ENCODE results near the gene NFKBIA. TPM values are rescaled to one million over a fixed set of nuclear protein-coding genes. Genes with fewer than 3 reads are reported as not detected.
"Not testable (repeated sequence)": the region's sequence is repeated elsewhere in the genome, so short reads cannot be mapped to it uniquely, and the experiment has no call there.

The NFKBIA gene, protein sequence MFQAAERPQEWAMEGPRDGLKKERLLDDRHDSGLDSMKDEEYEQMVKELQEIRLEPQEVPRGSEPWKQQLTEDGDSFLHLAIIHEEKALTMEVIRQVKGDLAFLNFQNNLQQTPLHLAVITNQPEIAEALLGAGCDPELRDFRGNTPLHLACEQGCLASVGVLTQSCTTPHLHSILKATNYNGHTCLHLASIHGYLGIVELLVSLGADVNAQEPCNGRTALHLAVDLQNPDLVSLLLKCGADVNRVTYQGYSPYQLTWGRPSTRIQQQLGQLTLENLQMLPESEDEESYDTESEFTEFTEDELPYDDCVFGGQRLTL
- total RNA-seq = 90.4 and 177 TPM in 2 replicates

DNA sequence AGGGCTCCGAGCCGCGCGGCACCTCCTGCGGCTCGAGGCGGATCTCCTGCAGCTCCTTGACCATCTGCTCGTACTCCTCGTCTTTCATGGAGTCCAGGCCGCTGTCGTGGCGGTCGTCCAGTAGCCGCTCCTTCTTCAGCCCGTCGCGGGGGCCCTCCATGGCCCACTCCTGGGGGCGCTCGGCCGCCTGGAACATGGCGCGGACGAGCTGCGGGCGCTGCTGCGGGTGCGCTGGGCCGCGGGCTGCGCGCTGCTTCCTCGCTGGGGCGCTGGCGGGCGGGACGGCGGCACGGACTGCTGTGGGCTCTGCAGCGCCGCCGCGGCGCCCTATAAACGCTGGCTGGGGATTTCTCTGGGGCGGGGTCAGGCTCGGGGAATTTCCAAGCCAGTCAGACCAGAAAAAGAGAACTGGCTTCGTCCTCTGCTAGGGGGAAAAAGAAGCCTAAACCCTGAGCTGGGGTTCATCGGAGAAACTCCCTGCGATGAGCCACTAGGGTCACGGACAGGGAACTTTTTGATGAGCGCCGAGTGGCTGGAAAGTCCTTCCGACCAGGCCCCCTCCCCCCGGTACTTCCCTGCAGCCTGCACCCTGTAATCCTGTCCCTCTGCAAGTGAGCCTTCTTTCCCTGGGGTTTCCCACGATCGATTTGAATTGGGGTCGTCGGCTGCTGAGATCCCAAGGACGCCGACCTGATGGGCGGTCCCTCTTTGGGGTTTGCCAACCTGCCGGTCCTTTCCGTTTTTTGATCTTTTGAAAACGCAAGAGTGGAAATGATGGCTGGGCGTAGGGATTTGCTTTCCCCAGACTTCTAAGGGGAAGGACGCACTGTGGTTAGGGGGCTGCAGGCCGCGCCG, at the start of gene NFKBIA:
Gene NFKBIA, minus strand, starts transcription at position 301 of the 855 bp plus-strand sequence. Its CDS starts 105 bp downstream, at position 196.
- peak; percentile 92 to 94 for DNase-seq (ENCODE audit: low read depth in 2 of 2)

DNA sequence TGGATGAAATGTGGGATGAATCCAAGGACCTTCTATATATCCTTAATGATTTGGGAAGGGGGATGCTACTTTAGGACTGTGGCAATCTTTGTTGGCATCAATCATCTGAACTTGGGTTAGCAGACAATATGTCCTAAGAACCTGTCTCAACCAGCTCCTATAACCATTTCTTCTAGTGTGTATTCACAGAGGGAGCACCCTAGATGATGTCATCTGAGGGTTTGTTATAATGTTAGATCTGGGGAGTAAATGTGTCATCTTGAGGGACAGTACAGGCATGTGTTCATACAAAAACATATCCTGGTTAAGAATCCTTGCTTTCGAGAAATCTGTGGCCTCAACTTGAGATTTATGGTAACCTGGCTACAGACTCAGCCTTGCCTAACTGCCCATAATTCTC, 41.9 kb upstream of the NFKBIA start:
- no peak for DNase-seq (ENCODE audit: low read depth in 2 of 2)

DNA sequence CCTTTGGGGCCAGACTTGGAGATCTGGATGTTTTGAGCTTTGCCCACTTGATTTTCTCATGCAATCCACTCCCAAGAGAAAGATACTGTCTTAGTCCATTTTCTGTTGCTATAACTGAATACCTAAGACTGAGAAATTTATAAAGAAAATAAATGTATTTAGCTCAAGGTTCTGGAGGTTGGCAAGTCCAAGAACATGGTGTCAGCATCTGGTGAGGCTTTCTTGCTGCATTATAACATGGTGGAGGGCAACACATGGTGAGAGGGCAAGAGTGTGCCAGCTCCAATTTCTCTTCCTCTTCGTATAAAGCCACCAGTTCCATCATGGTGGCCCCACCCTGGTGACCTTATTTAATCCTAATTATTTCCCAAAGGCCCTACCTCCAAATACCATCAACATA, 39.6 kb upstream of the NFKBIA start:
- no peak for DNase-seq (ENCODE audit: low read depth in 2 of 2)

DNA sequence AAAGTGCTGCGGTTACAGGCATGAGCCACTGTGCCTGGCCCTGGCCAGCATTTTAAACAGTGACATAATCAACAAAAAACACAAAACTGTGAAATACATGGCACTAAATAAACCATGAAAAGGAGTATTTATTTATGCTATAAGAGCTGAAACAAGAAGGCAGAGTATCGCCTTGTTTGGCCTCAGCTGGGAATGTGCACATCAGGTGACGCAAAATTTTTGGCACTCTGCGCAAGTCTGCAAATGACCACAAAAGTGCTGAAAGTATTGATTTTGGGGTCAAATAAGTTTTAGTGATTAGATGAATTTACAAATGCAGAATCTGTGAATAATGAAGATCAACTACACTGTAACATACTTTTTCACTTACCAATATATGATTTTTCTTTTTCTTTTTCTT, 36.6 kb upstream of the NFKBIA start:
- DNase-seq (ENCODE audit: low read depth in 2 of 2) = no peak

DNA sequence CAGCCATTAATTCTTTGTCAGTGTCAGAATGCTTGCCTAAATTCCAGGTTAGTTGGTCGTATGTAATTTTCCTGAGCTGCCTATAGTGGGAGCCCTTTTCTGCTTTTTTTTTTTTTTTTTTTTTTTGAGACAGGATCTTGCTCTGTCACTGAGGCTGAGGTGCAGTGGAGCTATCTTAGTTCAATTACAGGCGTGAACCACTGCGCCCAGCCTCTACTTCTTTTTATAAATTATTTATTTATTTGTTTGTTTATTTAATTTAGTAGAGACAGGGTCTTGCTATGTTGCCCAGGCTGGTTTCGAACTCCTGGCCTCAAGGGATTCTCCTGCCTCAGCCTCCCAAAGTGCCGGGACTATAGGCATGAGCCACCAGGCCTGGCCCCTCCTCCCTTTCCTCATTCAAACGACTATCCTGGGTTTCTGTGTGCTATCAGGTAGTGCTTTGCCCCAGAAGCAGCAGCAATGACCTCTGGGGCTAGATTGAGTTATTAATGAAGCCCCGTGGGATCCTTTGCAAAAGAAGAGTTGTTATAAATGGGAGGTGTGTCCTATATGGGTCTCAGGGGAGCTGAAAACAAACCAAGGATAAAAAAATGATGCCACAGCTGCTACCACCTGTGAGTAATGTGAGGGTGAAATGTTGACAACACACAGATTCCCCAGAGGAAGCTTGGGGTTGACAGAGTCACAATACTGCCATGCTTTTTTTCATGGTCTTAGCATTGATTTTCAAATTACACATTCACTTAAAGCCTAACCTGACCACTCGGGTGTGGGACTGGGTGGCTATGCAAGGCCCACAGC, 34.6 kb upstream of the NFKBIA start:
- DNase-seq (ENCODE audit: low read depth in 2 of 2) = peak; percentile 9 to 20

- DNase-seq (ENCODE audit: low read depth in 2 of 2) = not testable (repeated sequence)
These were observed 33.9 kb upstream of the NFKBIA start for GRCh38 chr14:35438492-35438891.

- DNase-seq (ENCODE audit: low read depth in 2 of 2) = peak in 1 of 2 donors; percentile 23
These were observed 30.6 kb upstream of the NFKBIA start for GRCh38 chr14:35435177-35435576.

- DNase-seq (ENCODE audit: low read depth in 2 of 2) = no peak
These were observed 29.3 kb upstream of the NFKBIA start for GRCh38 chr14:35433826-35434225.

DNA sequence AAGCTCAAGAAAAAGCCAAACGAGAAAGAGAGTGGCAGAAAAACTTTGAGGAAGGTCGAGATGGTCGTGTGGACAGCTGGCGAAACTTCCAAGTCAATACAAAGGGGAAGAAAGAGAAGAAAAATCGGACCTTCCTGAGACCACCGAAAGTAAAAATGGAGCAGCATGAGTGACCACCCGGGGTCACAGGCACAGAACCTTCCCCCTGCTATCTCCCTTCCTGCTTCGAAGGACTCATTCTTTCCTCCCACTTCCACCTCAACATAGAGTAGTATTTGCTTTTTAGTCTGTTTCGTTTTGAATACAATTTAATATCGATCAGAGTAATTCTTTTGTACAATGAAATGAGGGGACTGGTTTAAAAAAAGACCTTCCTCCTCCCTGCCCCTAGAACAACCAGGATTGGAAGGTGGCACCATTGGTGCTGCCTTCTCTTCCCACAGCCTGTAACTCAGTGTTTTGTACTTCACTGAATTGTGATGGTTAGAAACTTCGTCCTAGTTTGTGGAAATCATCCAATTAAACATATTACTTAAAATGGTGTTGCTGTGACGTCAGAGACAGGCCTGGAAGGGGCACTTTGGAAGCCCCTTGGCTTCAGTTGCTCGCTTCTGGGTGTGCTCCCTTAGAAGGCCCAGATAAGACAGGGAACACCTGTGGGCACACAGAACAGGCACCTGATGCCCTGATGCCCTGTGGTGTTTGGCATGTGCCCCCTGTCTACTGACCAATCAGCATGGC, 26.1 kb upstream of the NFKBIA start:
- no peak for DNase-seq (ENCODE audit: low read depth in 2 of 2)

DNA sequence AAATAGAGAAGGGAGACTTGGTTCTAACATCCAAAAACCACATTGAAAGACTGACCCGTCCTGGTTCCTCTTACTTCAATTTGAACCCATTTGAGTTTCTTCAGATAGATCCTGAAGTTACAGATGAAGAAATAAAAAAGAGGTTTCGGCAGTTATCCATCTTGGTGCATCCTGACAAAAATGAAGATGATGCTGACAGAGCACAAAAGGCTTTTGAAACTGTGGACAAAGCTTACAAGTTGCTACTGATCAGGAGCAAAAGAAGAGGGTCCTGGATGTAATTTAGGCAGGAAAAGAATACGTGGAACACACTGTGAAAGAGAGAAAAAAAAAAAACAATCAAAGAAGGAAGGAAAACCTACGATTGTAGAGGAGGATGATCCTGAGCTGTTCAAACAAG, 25.4 kb upstream of the NFKBIA start:
- DNase-seq (ENCODE audit: low read depth in 2 of 2) = no peak

DNA sequence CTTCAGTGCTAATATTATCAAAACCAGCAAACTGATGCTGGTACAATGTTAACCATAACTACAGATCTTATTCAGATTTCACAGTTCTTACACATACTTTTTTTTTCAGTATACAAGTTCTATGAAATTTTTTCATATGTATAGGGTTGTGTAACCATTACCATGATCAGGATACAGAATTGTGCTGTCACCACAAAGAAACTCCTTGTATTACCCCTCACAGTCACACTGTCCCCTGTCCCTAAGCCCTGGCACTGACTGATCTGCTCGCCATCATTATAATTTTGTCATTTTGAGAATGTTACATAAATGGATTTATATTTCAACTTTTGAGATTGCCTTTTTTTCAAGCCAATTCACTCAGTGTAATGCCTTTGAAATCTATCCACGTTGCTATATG, 21.3 kb upstream of the NFKBIA start:
- DNase-seq (ENCODE audit: low read depth in 2 of 2) = no peak

GRCh38 chr14:35423621-35424020, 19.1 kb upstream of the NFKBIA start:
- no peak for DNase-seq (ENCODE audit: low read depth in 2 of 2)

GRCh38 chr14:35420036-35420811, 15.7 kb upstream of the NFKBIA start:
- peak in 1 of 2 donors; percentile 22 for DNase-seq (ENCODE audit: low read depth in 2 of 2)

DNA sequence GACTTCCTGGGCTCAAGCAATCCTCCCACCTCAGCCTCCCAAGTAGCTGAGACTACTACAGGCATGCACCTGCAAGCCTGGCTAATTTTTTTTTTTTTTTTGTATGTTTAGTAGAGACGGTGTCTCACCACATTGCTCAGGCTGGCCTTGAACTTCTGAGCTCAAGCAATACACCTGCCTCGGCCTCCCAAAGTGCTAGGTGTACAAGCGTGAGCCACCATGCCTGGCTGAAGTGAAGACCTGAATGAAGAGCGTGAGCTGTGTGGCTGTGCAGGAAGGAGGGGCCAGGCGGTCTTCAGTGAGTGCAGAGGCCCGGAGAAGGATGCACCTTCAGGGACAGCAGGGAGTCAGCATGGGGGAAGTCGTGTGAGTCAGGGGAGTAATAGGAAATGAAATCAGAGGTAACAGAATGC, 14.9 kb upstream of the NFKBIA start:
- DNase-seq (ENCODE audit: low read depth in 2 of 2) = peak in 1 of 2 donors; percentile 63

GRCh38 chr14:35418093-35418492, 13.5 kb upstream of the NFKBIA start:
- no peak for DNase-seq (ENCODE audit: low read depth in 2 of 2)

DNA sequence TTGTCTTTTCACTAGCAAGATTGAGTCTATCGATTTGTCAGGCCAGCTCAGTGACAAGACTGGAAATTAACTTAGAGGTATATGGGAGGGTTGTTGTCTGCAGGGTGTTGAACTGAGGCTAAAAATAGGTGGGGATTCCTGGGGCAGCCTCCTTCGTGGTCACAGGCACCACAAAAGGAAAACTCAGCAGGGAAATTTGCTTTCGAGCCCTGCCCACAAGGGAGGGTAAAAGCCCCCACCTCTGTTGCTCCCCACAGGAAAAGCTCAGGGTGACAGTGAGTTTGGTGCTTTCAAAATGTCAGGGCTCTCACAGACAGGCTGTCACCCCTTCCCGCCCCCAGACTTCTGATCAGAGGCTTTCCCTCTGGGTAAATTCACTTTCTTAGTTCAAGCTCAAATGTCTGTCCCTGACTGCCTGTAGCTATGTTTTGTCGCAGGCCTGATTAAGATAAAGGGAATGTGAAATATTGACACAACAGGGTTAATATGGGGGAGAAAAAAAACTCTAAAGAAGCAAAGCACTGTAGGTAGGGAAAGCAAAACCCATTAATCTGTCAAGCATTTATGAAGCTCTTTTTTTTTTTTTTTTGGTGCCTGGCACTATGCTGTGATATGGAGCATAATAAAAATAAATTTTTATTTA, 11.7 kb upstream of the NFKBIA start:
- no peak for DNase-seq (ENCODE audit: low read depth in 2 of 2)

GRCh38 chr14:35414365-35414764, 9.8 kb upstream of the NFKBIA start:
- peak; percentile 55 to 74 for DNase-seq (ENCODE audit: low read depth in 2 of 2)

GRCh38 chr14:35412272-35413056, 7.9 kb upstream of the NFKBIA start:
- no peak for DNase-seq (ENCODE audit: low read depth in 2 of 2)

DNA sequence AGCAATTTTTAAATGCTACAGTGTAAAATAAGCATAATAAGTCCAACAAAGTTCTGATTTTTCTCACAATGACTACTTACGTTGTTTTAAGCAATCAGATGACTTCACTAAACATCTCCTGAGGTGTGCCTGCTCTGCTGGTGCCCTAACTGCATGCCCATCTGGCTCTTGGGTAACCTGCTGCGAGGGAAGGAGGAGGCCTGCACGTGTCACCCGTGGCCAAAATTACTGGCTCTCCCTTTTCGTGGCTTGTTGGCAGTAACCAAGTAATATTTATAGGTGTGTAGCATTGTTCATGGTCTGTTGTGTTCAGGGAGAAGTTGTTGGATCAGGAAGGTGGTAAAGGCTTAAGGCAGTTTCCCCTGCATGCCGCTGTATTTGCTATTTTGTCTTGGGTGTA, 6.3 kb upstream of the NFKBIA start:
- no peak for DNase-seq (ENCODE audit: low read depth in 2 of 2)
